Inflammatory macrophage (primary cell): ENCODE data around the gene PPARD.

Experiments
- DNase-seq, 2 donors: peaks; one replicate each; pipeline ENCODE4 v3.0.0-alpha.2; 2020 to 2022

Gene PPARD

GRCh38 chr6:35473075-35473849, 130.9 kb downstream of the PPARD start:
- no peak for DNase-seq

- no peak for DNase-seq
These were observed 131.4 kb downstream of the PPARD start for GRCh38 chr6:35473850-35474130.

- no peak for DNase-seq
These were observed 132.0 kb downstream of the PPARD start for GRCh38 chr6:35474131-35474941.

GRCh38 chr6:35474942-35475570, 132.7 kb downstream of the PPARD start:
- no peak for DNase-seq

- DNase-seq = no peak
These were observed 133.2 kb downstream of the PPARD start for GRCh38 chr6:35475573-35475972.

- no peak for DNase-seq
These were observed 133.6 kb downstream of the PPARD start for GRCh38 chr6:35476004-35476403.

GRCh38 chr6:35477028-35477427, 134.7 kb downstream of the PPARD start:
- DNase-seq = no peak
